Measurements from ENCODE around the gene DLL4.

DLL4 gene

GRCh38 chr15:40911693-40912092 is 17.4 kb upstream of the DLL4 start:
- no peak for DNase-seq (ENCODE audit: low spot score)
- H3K27ac ChIP-seq: no peak overlapping the region
- POLR2A ChIA-PET (ENCODE audit: low non-redundant PET): interaction anchor here (0.7 kb wide), 1 partner anchor 263 kb away, joined by 3 read pairs; no protein-coding TSS in a partner anchor
- TF ChIP-seq CTCF (conservative IDR thresholded peaks at IDR 0.05; ENCODE audit: low read depth): no peak
- CTCF ChIA-PET: interaction anchor here (0.6 to 1.3 kb wide), 2 partner anchors 12 to 14 kb away, joined by 4 to 8 read pairs; no protein-coding TSS in a partner anchor

DNA sequence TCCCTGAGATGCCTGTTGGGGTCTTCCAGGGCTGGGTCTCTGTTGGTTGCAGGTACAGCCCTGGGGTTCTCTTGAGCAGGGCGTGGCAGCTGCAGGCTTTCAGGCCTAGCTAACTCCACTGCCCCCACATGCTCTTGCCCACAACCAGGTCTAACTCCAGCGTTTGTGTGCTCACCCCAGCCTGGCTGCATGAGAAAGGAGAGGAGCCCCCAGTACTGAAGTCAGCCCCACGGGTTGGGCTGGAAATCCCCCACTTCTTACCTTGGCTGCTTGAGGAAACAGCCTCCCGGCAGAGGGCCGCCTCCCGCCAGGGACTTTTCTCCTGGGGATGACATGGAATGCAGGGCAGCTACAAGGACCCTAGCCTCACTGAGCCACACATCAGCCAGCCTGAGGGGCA is 16.7 kb upstream of the DLL4 start:
- POLR2A ChIA-PET (ENCODE audit: low non-redundant PET): no interaction called here

DNA sequence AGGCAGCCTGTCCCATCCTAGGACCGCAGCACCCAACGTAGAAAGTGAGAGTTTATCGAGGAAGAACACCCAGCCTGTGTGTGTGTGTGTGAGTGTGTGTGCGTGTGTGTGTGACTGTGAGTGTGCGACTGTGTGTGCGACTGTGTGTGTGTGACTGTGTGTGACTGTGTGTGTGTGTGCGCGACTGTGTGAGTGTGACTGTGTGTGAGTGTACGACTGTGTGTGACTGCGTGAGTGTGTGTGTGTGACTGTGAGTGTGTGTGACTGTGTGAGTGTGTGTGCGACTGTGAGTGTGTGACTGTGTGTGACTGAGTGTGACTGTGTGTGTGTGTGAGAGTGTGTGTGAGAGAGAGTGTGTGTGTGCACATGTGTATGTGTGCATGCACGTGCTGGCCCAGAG is 15.1 kb upstream of the DLL4 start:
- no peak for TF ChIP-seq CTCF (conservative IDR thresholded peaks at IDR 0.05; ENCODE audit: low read depth)
- no peak for DNase-seq (ENCODE audit: low spot score)
- ChIA-PET POLR2A (ENCODE audit: low non-redundant PET) (no interaction called here), CTCF (interaction anchor here (1.0 to 1.9 kb wide), 2 partner anchors 11 to 17 kb away, joined by 3 to 5 read pairs; no protein-coding TSS in a partner anchor)
- H3K27ac ChIP-seq: no peak overlapping the region

More for the DNA sequence above, 16.7 kb upstream of the DLL4 start:
- CTCF ChIA-PET: interaction anchor here (0.6 kb wide), 1 partner anchor 15 kb away, joined by 8 read pairs; no protein-coding TSS in a partner anchor
- TF ChIP-seq CTCF (conservative IDR thresholded peaks at IDR 0.05; ENCODE audit: low read depth): no peak
- no peak for DNase-seq (ENCODE audit: low spot score)
- no peak overlapping the region for H3K27ac ChIP-seq

DNA sequence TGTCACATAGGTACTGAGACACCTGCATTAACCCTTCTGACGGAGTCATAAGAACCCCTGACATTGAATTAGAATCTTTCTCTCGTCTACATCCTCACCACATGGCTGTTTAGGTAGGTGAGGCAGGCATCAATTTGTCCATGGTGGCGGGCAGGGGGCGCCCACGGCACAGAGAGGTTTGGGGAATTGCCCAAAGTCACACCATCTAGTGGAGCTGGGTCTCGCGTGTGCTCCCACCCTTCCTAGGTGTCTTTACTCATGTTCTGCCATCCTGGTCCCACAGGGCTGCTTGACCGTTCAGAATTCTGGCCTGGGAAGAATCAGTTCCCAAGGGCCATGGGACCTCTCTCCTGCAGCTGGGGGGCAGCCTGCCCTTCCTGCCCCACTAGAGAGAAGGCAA is 14.7 kb upstream of the DLL4 start:
- no peak for DNase-seq (ENCODE audit: low spot score)
- TF ChIP-seq CTCF (conservative IDR thresholded peaks at IDR 0.05; ENCODE audit: low read depth): no peak
- no peak overlapping the region for H3K27ac ChIP-seq
- CTCF ChIA-PET: interaction anchor here (0.7 to 1.9 kb wide), 3 partner anchors 12 to 110 kb away, joined by 3 to 8 read pairs (median 5); no protein-coding TSS in a partner anchor
- POLR2A ChIA-PET (ENCODE audit: low non-redundant PET): no interaction called here

DNA sequence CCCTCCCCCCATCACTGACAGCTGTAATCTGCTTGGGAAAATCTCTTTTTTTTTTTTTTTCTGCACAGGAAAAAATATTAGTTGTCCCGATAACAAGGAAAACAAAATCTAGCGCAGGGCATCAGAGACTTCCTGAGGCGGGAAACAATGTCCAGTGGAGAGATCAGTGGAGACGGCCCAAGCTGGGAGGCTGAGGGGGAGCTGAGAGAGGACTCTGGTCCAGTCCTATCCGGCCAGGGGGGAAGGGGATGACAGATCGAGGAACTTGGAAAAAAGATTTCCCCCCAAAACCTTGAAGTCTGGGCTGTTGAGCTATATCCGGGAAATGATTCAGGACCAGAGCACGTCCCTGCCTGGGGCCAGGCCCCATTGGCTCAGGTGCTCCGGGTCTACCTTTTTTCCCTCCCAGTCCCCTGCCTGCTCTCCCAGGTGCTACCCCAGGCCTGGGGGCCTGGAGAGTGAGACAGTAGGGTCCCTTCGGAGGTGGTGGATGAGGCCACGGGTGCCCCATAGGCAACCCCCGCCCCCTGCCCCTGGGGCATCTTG is 14.0 kb upstream of the DLL4 start:
- ChIA-PET POLR2A (ENCODE audit: low non-redundant PET) (no interaction called here), CTCF (interaction anchor here (0.6 to 1.9 kb wide), 6 partner anchors 9 to 417 kb away, joined by 3 to 8 read pairs (median 4); partner anchors contain the start of gene OIP5)
- TF ChIP-seq CTCF (conservative IDR thresholded peaks at IDR 0.05; ENCODE audit: low read depth): no peak
- DNase-seq (ENCODE audit: low spot score): no peak
- H3K27ac ChIP-seq: no peak overlapping the region

DNA sequence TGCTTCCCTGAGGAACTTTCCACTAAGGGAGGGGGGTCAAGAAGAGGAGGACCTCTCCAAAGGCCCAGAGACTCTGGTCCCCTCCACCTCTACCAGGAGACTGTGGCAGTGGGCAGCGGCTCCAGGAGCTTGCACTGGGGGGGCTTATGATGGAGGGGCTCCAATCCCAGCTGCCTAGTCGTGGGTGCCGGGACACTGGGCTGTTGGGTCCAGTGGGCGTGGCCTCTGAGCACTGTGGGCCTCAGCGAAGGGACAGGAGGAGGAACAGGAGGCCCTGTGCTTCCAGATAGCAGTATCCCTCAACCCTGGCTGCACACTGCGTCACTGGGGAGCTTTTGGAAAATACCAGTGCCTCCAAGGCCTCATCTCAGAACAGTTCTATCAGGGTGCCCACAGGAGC is 13.5 kb upstream of the DLL4 start:
- no peak for DNase-seq (ENCODE audit: low spot score)
- CTCF ChIA-PET: interaction anchor here (0.6 to 1.9 kb wide), 5 partner anchors 9 to 417 kb away, joined by 3 to 6 read pairs (median 4); partner anchors contain the start of gene OIP5
- TF ChIP-seq CTCF (conservative IDR thresholded peaks at IDR 0.05; ENCODE audit: low read depth): no peak
- POLR2A ChIA-PET (ENCODE audit: low non-redundant PET): no interaction called here
- no peak overlapping the region for H3K27ac ChIP-seq
